GM03348 (cell line): ENCODE data around the gene SLC25A13.

Source experiments
- DNase-seq: peaks from one replicate; pipeline ENCODE4 v3.0.0; 2012; ENCODE audit warnings: low spot score

SLC25A13 gene

DNA sequence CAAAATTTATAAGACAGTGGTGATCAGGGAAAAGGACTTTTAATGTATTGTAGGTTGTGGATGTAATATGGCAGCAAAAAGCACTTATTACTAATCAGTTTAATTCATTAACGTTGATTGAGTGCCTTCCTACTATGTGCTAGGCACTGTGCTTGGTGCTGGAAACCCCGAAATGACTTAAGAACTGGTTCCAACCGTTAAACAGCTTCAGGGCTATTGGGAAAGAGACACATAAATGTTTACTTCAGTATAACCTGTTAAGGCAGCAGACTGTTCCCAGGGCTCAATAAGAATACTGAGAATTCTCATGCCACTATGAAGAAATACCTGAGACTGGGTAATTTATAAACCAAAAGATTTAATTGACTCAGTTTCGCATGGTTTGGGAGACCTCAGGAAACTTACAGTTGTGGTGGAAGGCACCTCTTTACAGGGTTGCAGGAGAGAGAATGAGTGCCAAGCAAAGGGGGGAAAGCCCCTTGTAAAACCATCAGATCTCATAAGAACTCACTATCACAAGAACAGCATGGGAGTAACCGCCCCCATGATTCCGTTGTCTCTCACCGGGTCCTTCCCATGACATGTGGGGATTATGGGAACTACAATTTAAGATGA is 1.1 kb upstream of the SLC25A13 start:
- no peak for DNase-seq

- no peak for DNase-seq
Measured at GRCh38 chr7:96322373-96322695, 436 bp upstream of the SLC25A13 start.

GRCh38 chr7:96321031-96321657 is 754 bp downstream of the SLC25A13 start:
- DNase-seq = peak; percentile 87

DNA sequence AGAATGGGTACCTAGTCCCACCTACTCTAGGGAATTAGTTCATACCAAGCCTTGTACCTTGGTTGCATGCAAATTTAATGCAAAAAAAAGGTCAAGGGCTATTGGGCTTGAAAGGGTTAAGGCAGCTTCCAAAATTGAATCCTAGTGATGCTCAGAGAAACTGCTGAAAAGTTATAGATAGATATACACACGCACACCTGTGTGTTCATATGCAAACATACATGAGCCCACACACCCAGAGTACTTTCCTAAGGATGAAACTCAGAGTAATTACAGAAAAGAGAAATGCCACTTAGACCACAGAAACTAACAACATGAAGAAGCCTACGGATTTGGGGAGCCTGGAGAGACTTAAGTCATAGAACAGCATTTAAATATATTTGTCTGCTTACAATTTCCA is 1.5 kb downstream of the SLC25A13 start:
- DNase-seq = no peak

GRCh38 chr7:96319439-96319838 is 2.5 kb downstream of the SLC25A13 start:
- no peak for DNase-seq

DNA sequence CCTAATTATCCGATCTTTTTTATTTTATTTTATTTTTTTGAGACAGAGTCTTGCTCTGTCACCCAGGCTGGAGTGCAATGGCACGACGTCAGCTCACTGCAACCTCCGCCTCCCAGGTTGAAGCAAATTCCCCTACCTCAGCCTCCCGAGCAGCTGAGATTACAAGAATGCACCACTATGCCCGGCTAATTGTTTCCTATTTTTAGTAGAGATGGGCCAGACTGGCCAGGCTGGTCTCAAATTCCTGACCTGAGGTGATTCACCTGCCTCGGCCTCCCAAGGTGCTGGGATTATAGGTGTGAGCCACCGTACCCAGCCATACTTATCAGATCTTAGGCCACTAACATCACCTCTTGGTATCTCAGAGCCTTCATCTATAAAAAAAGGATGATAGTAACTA is 4.9 kb downstream of the SLC25A13 start:
- DNase-seq = no peak

DNA sequence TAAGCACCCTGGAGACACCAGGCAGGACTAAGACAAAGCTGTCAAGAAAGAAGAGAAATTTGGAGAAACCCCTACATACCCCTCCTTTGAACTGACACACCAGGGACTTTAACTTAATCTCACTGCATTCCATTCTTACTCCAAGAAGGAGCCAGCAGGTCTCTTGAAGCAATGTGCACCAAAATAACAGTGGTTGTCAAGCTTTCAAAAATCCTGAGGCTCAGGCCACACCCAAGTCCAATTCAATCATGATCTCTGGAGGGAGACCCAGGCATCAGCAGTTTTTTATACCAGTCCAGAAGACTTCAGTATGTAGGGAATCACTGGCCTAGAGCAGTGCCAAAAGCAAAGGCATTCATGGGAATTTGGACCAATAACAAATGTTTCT is 6.8 kb downstream of the SLC25A13 start:
- DNase-seq = no peak

GRCh38 chr7:96314402-96315124 is 7.3 kb downstream of the SLC25A13 start:
- DNase-seq = no peak

GRCh38 chr7:96313940-96314339 is 8.0 kb downstream of the SLC25A13 start:
- DNase-seq = no peak

DNA sequence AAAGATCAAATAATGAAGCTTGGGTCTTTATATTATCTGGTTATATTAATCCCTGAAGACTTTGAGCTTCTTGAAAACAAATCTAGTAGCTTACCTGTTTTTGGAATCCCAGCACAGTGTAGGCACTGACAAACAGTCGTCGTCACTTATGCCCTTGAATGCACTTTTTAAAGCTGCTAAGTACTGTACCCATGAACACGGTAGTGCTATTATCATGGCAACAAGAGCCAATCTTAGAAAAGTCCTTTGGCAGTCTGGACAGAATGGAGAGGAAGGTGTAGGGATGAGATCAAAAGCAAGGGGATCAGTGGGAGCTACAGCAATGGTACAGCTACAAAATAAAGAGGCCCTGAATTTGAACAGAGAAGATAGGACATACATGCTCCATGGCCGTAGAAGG is 9.4 kb downstream of the SLC25A13 start:
- no peak for DNase-seq

DNA sequence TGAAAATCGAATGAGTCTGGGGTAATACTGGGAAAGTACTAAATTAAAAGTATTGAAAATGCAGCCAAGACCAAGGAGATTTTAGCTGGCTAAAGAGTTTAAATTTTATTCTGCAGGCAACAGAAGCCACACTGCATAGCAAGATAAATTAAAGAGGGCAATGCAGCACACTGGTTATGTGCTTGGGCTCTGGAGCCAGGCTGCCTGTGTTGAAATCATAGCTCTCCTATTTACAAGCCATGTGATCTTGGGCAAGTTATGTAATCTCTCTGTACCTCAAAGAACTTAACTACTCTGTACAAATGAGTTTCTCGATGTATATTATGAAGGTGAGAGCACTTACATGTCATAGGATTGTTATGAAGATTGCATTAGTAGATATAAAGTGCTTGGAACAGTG is 9.9 kb downstream of the SLC25A13 start:
- no peak for DNase-seq

GRCh38 chr7:96310110-96310509 is 11.8 kb downstream of the SLC25A13 start:
- peak; percentile 12 for DNase-seq

DNA sequence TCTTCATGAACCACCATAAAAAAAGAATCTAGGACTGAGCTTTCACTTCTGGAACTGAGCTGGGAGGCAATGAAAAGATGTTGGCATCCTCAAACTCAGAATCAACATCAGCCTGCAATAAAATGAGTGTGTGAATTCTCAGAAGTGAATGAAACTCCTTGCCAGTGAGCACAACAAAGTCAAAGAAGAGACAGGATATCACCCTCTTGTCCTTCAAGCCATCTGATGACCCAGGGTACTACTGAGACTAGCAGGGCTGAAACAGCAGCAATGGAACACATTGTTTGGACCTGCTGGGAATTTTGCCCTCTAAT is 13.0 kb downstream of the SLC25A13 start:
- no peak for DNase-seq

GRCh38 chr7:96308253-96308949 is 13.5 kb downstream of the SLC25A13 start:
- DNase-seq = no peak

DNA sequence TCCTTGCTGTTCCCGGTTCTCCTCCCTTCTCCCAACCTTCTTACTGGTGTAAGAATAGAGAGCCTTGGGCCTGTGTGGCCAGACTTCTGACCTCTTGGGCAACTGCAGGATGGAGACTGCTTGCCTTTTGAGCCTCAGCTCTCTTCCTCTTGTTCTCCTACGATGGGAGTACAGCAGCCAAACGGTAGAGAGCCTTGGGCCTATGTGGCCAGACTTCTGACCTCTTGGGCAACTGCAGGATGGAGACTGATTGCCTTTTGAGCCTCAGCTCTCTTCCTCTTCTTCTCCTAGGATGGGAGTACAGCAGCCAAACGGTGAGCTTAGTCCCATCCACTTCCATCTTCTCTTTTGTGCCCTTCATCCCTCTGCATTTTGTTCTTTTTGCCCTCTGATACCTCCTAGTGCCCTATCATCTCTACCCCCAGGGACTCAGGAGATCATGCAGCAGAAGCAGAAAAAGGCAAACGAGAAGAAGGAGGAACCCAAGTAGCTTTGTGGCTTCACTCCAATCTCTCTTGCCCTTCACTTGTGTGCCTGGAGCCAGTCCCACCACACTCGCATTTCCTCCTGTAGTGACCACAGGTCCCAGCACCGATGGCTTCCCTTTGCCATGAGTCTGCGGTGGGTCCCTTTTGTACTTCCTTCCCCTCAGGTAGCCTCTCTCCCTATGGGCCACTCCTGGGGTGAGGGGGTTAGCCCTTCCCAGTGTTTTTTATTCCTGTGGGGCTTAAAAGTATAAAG is 15.3 kb downstream of the SLC25A13 start:
- DNase-seq = no peak

GRCh38 chr7:96305915-96306314 is 16.0 kb downstream of the SLC25A13 start:
- no peak for DNase-seq

DNA sequence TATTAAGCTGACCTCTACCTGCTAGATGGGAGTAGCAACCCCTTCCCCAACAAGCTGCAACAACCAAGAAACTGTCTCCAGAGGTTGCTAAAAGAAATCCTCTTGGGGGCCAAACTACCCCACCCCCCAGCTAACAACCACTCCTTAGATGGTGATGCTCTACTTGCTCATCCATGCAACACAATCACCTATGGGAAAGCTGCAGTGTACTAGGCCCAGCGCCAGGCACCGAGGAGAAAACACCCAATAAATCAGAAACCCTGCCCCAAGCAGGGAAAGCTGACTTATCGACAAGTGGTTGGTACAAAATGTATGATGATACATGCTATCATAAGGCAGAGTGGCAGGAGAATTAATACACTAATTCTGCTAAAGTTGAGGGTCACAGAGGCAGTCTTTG is 17.3 kb downstream of the SLC25A13 start:
- DNase-seq = no peak

DNA sequence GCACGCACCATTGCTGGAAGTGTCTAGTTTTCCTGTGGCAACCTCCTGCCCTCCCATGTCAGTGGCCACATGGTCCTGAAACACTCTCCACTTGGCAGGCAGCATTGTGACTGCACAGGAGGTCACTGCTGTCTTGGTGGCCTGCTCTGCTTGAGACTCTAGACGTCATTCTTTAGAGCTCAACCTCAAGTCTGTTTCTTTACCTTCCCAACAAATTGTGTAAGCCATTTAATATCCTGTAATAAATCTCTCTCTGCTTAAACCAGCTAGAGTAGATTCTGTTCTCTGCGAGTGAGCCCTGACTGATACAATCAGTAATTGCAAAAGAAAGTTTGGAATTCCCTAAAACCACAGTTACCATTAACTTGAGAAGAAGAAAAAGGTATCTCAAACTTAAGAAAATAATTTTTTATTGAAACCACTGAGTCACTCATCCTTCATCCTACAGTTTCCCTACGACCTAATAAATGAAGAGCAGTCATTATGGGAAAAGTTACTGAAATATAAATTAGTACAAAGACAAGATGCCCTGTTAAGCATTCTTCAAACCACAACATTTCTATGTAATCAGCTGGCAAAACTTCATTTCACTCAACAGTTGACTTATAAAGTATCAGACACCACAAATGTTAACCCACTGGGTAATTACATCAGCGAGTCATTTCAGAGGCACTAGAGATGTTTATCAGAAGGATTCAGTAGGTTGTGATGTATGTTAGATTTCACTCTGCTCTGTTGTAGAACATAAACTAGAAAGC is 18.0 kb downstream of the SLC25A13 start:
- peak; percentile 42 for DNase-seq

DNA sequence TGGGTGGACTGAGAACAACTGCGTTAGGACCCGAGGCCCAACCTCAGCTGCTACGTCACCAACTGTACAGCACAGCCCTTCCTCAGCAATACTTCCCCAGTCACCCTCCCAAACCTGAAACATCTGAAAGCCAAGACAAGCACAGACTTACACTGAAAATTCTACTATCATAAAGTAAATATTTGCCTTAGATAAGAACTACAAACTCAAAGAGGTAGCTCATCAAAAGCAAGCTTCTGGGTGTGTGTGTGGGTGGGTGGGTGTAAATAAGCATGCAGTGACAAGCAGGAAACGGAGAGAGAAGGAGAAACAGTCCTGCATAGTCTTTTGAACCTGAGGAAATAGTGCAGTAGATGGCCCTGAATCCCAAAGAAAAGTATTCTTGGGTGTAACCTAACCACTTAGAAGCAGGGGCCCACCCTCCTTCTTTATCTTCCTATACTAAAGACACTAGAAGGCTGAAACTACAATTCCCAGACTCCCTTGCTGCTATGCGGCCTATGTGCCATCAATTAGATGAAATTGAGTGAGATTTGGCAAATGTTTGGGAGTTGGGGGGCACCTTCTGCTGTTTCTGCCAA is 18.7 kb downstream of the SLC25A13 start:
- no peak for DNase-seq

DNA sequence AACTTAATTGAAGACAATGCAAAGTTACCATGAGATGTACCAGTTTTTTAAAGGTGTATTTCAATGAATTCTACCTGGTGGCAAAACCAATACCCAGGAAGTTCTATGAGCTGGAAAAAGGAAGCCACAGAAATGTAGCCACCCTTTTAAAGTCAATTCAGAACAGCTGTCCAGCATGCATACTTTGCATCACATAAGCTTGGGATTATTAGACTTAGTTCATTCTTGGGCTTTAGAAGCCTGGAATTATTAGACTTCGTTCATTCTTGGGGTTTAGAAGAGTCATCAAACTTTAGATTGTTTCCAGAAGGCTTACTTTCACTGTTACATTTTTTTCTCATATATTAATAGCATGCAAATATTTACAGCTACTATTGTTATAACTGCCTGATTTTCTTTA is 20.9 kb downstream of the SLC25A13 start:
- DNase-seq = no peak

GRCh38 chr7:96300502-96300901 is 21.4 kb downstream of the SLC25A13 start:
- no peak for DNase-seq
